GM19397 (cell line): ENCODE measurements around the gene NUTM1.
"Not testable (repeated sequence)": the region's sequence is repeated elsewhere in the genome, so short reads cannot be mapped to it uniquely, and the experiment has no call there.

Source experiments
- ATAC-seq: cut with Tn5 transposase; IDR thresholded peaks from one replicate; pipeline ENCODE4 v1.9.1; 2021; ENCODE audit warnings: mild to moderate bottlenecking, moderate library complexity; ENCODE audit not compliant: unreplicated experiment

Gene NUTM1

GRCh38 chr15:34336231-34336990 is 6.7 kb upstream of the NUTM1 start:
- no peak for ATAC-seq

GRCh38 chr15:34336991-34337556 is 6.0 kb upstream of the NUTM1 start:
- ATAC-seq, result peak; percentile 0

- ATAC-seq, result peak; percentile 83
Observed at GRCh38 chr15:34337557-34338306, 5.4 kb upstream of the NUTM1 start, which contains the start of gene SLC12A6. TSS of gene SLC12A6 (minus strand) at chr15:34337781. CDS start at chr15:34336680, 1,101 bp downstream.

- ATAC-seq, result no peak
Observed at GRCh38 chr15:34338347-34338746, 4.8 kb upstream of the NUTM1 start.

- no peak for ATAC-seq
Observed at GRCh38 chr15:34339946-34340345, 3.2 kb upstream of the NUTM1 start.

GRCh38 chr15:34341381-34342212 is 1.5 kb upstream of the NUTM1 start:
- ATAC-seq, result no peak

- not testable (repeated sequence) for ATAC-seq
Observed at GRCh38 chr15:34342213-34342736, 840 bp upstream of the NUTM1 start.

GRCh38 chr15:34347951-34348638 is 5.0 kb downstream of the NUTM1 start:
- ATAC-seq, result no peak

- ATAC-seq, result no peak
Observed at GRCh38 chr15:34348735-34349300, 5.7 kb downstream of the NUTM1 start.

- no peak for ATAC-seq
Observed at GRCh38 chr15:34349769-34350168, 6.7 kb downstream of the NUTM1 start.

- not testable (repeated sequence) for ATAC-seq
Observed at GRCh38 chr15:34352996-34353395, 9.9 kb downstream of the NUTM1 start.

GRCh38 chr15:34353627-34354026 is 10.5 kb downstream of the NUTM1 start:
- ATAC-seq, result no peak

GRCh38 chr15:34354286-34354685 is 11.2 kb downstream of the NUTM1 start:
- ATAC-seq, result no peak

- ATAC-seq, result no peak
Observed at GRCh38 chr15:34355241-34355640, 12.1 kb downstream of the NUTM1 start.

- ATAC-seq, result no peak
Observed at GRCh38 chr15:34357653-34358052, 14.5 kb downstream of the NUTM1 start.

GRCh38 chr15:34358367-34358766 is 15.3 kb downstream of the NUTM1 start:
- ATAC-seq, result no peak

GRCh38 chr15:34358948-34359347 is 15.8 kb downstream of the NUTM1 start:
- no peak for ATAC-seq

GRCh38 chr15:34359416-34359815 is 16.3 kb downstream of the NUTM1 start:
- no peak for ATAC-seq

GRCh38 chr15:34360298-34360697 is 17.2 kb downstream of the NUTM1 start:
- ATAC-seq, result no peak

GRCh38 chr15:34361278-34361677 is 18.2 kb downstream of the NUTM1 start:
- ATAC-seq, result no peak
